CD4-positive, alpha-beta T cell treated with Interleukin-6 for 4 hours (primary cell): ENCODE measurements around the gene IFIT5.
"Not testable (repeated sequence)": the region's sequence is repeated elsewhere in the genome, so short reads cannot be mapped to it uniquely, and the experiment has no call there.

Experiments
- DNase-seq: peaks from one replicate; pipeline ENCODE4 v3.0.0-alpha.2; 2020; ENCODE audit warnings: mixed read lengths

IFIT5 gene

DNA sequence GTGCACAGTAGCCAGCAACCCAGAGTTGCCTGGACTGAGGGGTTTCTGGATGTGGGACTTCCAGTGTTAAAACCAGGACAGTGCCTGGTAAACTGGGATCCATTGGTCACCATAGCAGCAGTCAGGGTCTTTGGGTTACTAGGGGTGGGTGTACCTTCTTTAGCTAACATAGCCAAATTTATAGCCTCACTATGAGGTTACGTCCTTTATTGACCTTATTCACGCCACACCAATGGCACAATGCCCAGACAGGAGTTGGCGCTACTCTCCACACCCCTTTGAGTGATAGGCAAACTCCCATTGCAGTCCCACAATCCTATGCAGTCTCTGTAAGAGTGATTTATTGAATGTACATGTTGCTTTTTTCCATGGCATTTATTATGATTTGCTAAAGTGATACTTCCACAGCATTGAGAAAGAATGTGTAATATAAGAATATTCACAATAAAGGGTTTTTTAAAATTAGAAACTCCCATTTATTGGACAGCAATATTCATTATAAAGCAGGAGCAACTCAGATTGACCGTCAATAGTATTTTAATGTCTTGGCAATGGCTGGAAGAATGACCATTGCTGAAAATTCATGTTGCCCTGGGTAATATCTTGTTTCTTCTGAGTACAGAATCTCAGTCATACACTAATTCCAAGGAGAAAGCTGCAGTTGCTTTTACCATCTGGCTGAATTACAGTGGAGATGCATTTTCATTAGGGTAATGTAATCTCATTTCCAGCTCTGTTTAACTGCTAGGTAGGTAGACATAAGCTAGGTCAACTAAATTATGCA, 26.1 kb downstream of the IFIT5 start:
- DNase-seq = no peak

DNA sequence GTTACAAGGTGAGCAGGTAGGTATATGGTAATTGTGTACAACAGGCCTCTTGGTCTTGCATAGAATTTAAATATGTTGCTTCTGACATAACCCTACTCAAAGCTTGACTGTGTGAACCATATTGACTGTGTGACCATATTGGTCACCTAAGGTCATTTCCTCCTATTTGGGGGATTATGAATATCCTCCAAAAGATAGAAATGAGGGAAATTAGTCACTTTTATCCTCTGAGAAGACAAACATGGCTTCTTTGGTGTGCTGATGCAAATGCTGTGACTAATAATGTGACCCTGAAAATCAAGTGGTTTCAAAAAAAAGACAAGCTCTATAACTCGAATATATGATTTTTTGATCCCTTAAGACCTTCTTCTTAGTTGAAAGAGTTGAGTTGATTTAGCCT, 27.9 kb downstream of the IFIT5 start:
- DNase-seq = no peak

- DNase-seq = not testable (repeated sequence)
Measured at GRCh38 chr10:89444819-89445218, 30.5 kb downstream of the IFIT5 start.

GRCh38 chr10:89450901-89451300, 36.5 kb downstream of the IFIT5 start:
- DNase-seq = no peak

DNA sequence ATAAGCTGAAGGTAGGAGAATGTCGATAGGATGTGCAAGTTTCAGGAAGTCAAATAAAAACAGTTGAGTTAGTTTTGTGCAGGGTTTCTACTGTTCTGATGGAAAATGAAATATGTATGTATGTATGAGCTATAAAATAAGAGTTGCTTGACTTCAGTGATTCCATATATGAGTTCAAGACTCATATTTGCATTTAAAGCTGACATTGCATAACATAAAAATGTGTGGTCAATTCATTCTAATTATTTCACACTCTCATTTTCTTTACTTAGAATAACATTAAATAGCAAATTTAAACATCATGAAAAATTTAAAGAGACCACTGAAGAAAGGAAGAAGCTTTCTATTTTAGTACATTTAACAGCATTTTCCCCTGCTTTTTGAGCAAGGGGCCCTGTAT, 37.8 kb downstream of the IFIT5 start:
- no peak for DNase-seq

DNA sequence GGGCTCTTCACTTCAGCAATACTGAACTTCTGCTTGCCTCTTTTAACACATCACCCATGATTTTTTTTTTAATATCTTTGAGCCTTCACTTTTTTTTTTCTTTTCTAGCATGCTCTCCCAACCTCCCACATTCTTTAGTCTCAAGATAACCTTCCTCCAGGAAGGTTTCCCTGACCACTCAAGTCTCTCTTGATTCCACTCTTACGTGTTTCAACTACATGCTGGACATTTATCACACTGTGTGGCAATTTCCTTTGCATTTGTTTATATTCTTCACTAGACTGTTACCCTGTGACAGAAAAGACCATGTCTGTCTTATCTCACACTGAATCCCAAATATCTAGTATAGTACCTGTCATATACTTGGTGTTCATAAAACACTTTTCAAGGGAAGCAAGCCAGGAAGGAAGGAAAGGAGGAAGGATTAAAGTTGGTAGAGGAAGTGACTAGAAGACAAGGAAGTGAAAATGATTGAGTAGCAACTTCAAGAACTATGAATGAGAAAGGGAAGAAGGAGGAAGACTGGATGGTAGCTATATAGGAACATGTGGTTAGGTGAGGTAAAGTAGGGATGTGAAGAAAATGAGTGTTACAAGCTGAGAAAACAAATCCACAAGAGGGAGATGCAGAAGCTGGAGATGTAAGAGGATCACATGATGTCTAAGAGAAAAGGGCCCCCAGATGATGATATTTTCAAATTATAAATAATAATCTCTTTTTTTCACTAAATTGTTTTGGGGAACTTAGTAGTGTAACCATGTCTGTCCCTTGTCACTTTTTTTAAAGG, 40.4 kb downstream of the IFIT5 start:
- no peak for DNase-seq

DNA sequence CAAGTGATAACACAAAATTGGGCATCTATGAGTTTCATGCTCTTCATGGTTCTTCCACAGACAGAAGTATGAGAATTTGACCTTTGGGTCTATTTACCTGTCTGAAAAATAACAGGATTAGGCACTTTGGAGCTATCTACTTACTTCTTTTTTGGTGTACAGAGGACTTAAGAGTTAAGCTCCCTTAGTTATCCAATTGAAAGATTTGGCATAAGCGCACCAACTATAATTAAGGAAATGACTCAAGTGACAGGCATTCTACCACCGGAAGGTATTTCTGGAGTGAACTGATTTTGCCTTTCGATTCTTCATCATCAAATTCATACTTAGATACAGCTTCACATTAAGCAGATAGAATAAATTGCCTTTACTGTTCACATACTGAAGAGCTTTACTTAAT, 43.9 kb downstream of the IFIT5 start:
- no peak for DNase-seq

DNA sequence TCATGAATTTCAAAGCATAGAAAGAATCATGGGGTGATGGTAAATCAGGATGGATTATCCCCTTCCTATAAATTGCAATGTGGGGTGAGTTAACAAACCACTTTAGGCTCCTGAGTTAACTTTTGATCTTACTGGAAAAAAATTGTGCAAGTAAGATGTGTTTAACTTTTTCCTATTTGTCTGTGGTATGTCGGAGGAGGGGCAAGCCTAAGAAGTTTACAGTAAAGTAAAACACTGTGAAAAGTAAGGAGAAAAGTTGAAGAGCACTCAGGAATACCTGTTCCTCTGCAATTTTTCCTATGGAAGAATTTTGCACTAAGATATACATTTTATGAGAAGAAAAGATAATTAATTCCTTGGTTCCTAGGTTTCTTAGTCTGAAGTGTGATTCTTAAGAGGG, 44.4 kb downstream of the IFIT5 start:
- no peak for DNase-seq

- DNase-seq = no peak
Measured at GRCh38 chr10:89463846-89464537, 49.6 kb downstream of the IFIT5 start.

- DNase-seq = no peak
Measured at GRCh38 chr10:89465196-89465595, 50.8 kb downstream of the IFIT5 start.

- DNase-seq = no peak
Measured at GRCh38 chr10:89466599-89467035, 52.2 kb downstream of the IFIT5 start.

DNA sequence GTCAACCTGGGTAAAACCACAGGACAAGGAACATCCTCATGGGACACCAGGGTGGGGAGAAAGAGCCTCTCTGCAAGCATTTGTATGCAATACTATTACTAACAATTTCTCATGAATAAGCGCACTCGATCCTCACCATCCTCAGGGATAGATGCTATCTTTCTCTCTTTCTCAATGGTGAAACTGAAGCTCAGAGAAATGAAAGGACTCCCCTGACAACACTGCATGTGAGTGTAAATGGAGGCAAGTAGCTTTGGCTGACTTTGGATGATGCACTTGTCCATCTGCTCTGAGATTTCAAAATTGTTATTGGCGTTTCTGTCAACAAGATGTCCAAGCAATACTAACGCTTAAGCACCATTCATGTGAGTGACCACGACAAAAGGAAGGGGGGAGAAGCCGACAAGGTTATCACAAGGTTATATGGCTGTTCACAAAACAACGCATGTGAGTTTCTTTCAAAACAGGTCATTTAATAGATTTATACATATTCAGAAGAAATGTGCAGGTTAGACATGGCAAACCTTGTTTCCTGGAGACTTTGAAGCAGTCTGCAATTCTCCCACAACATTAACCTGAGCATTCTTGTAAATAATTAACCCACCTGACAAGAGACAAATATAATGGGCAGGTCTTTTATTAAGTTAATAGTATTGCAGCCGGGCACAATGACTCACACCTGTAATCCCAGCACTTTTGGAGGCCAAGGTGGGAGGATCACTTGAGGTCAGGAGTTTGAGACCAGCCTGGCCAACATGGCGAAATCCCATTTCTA, 54.0 kb downstream of the IFIT5 start:
- DNase-seq = no peak

DNA sequence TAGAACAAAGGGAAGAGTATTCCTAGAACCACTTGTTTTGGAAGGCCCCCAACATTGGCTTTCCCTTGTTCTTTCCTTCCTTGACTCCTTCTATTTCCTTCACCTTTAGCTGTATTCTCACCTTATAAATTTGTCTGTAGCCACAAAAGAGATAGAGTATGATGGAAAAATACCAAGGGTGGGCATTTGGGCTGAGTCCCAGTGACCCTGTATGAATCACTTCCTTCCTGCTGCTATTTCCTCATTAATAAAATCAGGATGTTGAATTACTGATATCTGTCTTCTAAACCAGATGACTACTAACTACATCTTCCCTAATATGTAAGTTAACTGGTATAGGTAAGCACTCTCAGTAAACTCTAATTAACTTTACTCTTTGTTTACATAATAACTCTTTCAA, 55.1 kb downstream of the IFIT5 start:
- DNase-seq = no peak
